ENCODE data around the gene CHST5. TPM values are rescaled to one million over a fixed set of nuclear protein-coding genes. Genes with fewer than 3 reads are reported as not detected.

The CHST5 gene
- total and polyA plus RNA-seq, 9 of the 15 experiments (the other 6 are each of a cell fraction or from before 2014, with no cell fraction given), result 0.06 to 0.21 (median 0.14) TPM; not detected in 5

GRCh38 chr16:75559564-75560372 is 23.9 kb upstream of the CHST5 start (continued):
- TF ChIP-seq PKNOX1 (IDR thresholded peaks at IDR 0.05) (peak; percentile 76), ADNP (tag; IDR thresholded peaks at IDR 0.05) (no peak), ARHGAP35 (IDR thresholded peaks at IDR 0.05; ENCODE audit: partially characterized antibody) (no peak), SMAD1 (IDR thresholded peaks at IDR 0.05; ENCODE audit: low read depth, low read length, partially characterized antibody) (no peak), ZNF384 (IDR thresholded peaks at IDR 0.05; ENCODE audit: low read depth, low read length) (peak; percentile 99), NR2C2 (CRISPR knock-in tag; IDR thresholded peaks at IDR 0.05) (no peak), NR2C2 (tag; IDR thresholded peaks at IDR 0.05) (peak; percentile 72), BRD4 (IDR thresholded peaks at IDR 0.05) (no peak; the same call in 1 of the 2 replicates), MEIS2 (IDR thresholded peaks at IDR 0.05; ENCODE audit: partially characterized antibody) (peak; percentile 16), MITF (IDR thresholded peaks at IDR 0.05) (no peak), FOXA3 (CRISPR knock-in tag; conservative IDR thresholded peaks at IDR 0.05 in 1 of 2, IDR thresholded peaks at IDR 0.05 in 1 of 2) (peak in 1 of 2 experiments; percentile 45; a peak in 1 of 4 replicates), KDM5B (IDR thresholded peaks at IDR 0.05; ENCODE audit: insufficient replicate concordance, low read depth, low read length) (peak; percentile 61), BRD9 (IDR thresholded peaks at IDR 0.05; ENCODE audit: low read depth, partially characterized antibody) (peak; percentile 26), ZNF584 (CRISPR knock-in tag; IDR thresholded peaks at IDR 0.05; ENCODE audit: low read depth) (no peak), NR4A1 (CRISPR knock-in tag; IDR thresholded peaks at IDR 0.05) (no peak), NR4A1 (tag; IDR thresholded peaks at IDR 0.05) (peak; percentile 27; the same call in 1 of the 2 replicates), ZNF592 (IDR thresholded peaks at IDR 0.05) (0 out of 2 replicates have a peak, but pooled peaks have one; percentile 20), BMI1 (IDR thresholded peaks at IDR 0.05; ENCODE audit: low read length) (no peak), POLR2AphosphoS5 (IDR thresholded peaks at IDR 0.05; ENCODE audit: control insufficient read depth, insufficient read depth, low read depth, low read length) (peak; percentile 57), TAF9B (IDR thresholded peaks at IDR 0.05; ENCODE audit: partially characterized antibody) (peak; percentile 48), ELF1 (tag; IDR thresholded peaks at IDR 0.05) (peak; percentile 23; the same call in 1 of the 2 replicates), ZNF79 (CRISPR knock-in tag; IDR thresholded peaks at IDR 0.05; ENCODE audit: low read depth) (no peak)

Measured in K562 (cell line).